Right atrium auricular region (tissue), 2 donors: Measurements from ENCODE around the gene RAVER2. TPM values are rescaled to one million over a fixed set of nuclear protein-coding genes. Genes with fewer than 3 reads are reported as not detected.
"Not testable (repeated sequence)": the region's sequence is repeated elsewhere in the genome, so short reads cannot be mapped to it uniquely, and the experiment has no call there.

Experiments
- DNase-seq: peaks from one replicate; pipeline ENCODE4 v3.0.0-alpha.2; 2019; ENCODE audit warnings: low spot score
- H3K27ac ChIP-seq, 2 donors: fragments of 200-600 bp; sonication (generic); 1 replicate in 1 of 2; 2 replicates in 1 of 2; pipeline ENCODE4 v1.5.1; 2016 to 2019
- H3K27me3 ChIP-seq, 2 donors: fragments of 200-600 bp; sonication (generic); one replicate each; pipeline versions ENCODE4 v1.5.1 to v1.6.0; 2017 to 2019
- H3K36me3 ChIP-seq: fragments of 200-600 bp; sonication (generic); one replicate; pipeline ENCODE4 v1.5.1; 2016
- H3K4me1 ChIP-seq, 2 donors: fragments of 200-600 bp; sonication (generic); one replicate each; pipeline versions ENCODE4 v1.5.1 to v1.6.0; 2017 to 2019
- H3K4me3 ChIP-seq, 2 donors: fragments of 200-600 bp; sonication (generic); 1 replicate in 1 of 2; 2 replicates in 1 of 2; pipeline ENCODE4 v1.5.1; 2017 to 2019; ENCODE audit warnings: mild to moderate bottlenecking in 1 of 2, moderate library complexity in 1 of 2
- H3K9me3 ChIP-seq, 2 donors: fragments of 200-600 bp; sonication (generic); one replicate each; pipeline ENCODE4 v1.5.1; 2019
- total RNA-seq, 2 donors: library from RNA; depleted of rRNA; stranded (reverse); fragments of >200 nt; gene quantifications; one replicate each; pipeline ENCODE4 v1.1.0, GENCODE V29; 2016
- TF ChIP-seq, protein P1 (sequence below), 2 donors: fragments of 200-600 bp; sonication (generic); IDR thresholded peaks; one replicate each; pipeline ENCODE4 v1.5.1; 2019; ENCODE audit warnings: antibody characterized with exemption in 2 of 2

Gene RAVER2
- total RNA-seq, 2 donors from 2014 or later = 11.5 to 23.2 TPM

DNA sequence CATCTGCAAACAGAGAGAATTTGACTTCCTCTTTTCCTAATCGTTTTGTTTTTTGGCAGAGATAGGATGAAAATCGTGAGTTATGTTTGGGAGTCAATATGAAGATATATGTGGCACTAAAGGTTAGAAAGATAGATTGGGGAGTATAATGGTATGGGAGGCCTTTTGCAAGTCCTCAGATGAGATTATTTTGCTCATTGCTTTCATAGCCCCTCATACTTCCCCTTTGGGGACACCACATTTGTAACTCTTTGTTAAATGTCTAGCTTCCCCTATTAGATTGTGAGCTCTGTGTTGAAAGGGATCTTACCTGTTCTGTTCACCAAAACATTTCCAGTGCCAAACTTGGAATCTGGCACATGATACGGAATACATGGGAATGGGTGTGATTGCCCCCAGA lies 30.2 kb downstream of the RAVER2 start:
- Histone ChIP-seq H3K4me3 (no peak overlapping the region), H3K9me3 (peaks cover 0 to 9% of the 10 kb centered on the region in 2 donors), H3K27me3 (no peaks in the 10 kb centered on the region), H3K4me1 (no peaks in the 10 kb centered on the region), H3K27ac (no peak overlapping the region), H3K36me3 (no peaks in the 10 kb centered on the region)
- DNase-seq = no peak
- TF ChIP-seq, protein P1, sequence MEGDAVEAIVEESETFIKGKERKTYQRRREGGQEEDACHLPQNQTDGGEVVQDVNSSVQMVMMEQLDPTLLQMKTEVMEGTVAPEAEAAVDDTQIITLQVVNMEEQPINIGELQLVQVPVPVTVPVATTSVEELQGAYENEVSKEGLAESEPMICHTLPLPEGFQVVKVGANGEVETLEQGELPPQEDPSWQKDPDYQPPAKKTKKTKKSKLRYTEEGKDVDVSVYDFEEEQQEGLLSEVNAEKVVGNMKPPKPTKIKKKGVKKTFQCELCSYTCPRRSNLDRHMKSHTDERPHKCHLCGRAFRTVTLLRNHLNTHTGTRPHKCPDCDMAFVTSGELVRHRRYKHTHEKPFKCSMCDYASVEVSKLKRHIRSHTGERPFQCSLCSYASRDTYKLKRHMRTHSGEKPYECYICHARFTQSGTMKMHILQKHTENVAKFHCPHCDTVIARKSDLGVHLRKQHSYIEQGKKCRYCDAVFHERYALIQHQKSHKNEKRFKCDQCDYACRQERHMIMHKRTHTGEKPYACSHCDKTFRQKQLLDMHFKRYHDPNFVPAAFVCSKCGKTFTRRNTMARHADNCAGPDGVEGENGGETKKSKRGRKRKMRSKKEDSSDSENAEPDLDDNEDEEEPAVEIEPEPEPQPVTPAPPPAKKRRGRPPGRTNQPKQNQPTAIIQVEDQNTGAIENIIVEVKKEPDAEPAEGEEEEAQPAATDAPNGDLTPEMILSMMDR (IDR thresholded peaks at IDR 0.05) = no peak

DNA sequence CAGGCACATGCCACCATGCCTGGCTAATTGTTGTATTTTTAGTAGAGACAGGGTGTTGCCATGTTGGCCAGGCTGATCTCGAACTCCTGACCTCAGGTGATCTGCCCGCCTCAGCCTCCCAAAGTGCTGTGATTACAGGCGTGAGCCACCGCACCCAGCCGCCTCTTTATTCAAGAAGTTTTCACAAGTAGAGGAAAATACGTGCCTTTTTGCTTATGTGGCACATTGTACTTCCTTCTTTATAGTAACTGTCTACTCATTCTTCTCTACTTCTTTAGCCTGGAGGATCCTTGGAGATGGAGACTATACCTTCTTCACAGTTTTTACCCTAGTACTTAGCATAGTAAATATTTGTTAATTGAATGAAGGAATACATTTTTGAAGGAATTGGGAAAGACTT lies 37.2 kb downstream of the RAVER2 start:
- DNase-seq, H3K9me3 ChIP-seq, H3K27ac ChIP-seq, H3K4me1 ChIP-seq, H3K27me3 ChIP-seq, H3K36me3 ChIP-seq, H3K4me3 ChIP-seq: not testable (repeated sequence)

GRCh38 chr1:64782848-64783247 lies 38.0 kb downstream of the RAVER2 start:
- H3K27ac ChIP-seq, H3K27me3 ChIP-seq, H3K4me1 ChIP-seq, DNase-seq, H3K36me3 ChIP-seq, H3K4me3 ChIP-seq, H3K9me3 ChIP-seq: not testable (repeated sequence)

- no peak for DNase-seq
- TF ChIP-seq, protein P1 (IDR thresholded peaks at IDR 0.05) = no peak
These were observed 46.1 kb downstream of the RAVER2 start for GRCh38 chr1:64790832-64791487.

GRCh38 chr1:64798872-64799271 lies 54.0 kb downstream of the RAVER2 start:
- Histone ChIP-seq H3K4me1 (no peaks in the 10 kb centered on the region), H3K27ac (no peak overlapping the region), H3K27me3 (no peaks in the 10 kb centered on the region), H3K36me3 (no peaks in the 10 kb centered on the region), H3K4me3 (no peak overlapping the region), H3K9me3 (no peaks in the 10 kb centered on the region)
- no peak for DNase-seq
- TF ChIP-seq, protein P1 (IDR thresholded peaks at IDR 0.05) = no peak

More at GRCh38 chr1:64790832-64791487, 46.1 kb downstream of the RAVER2 start:
- no peaks in the 10 kb centered on the region for H3K36me3 ChIP-seq
- H3K4me1 ChIP-seq = no peaks in the 10 kb centered on the region
- peaks cover 0 to 20% of the 10 kb centered on the region in 2 donors for H3K9me3 ChIP-seq
- no peak overlapping the region for H3K4me3 ChIP-seq
- no peak overlapping the region for H3K27ac ChIP-seq
- no peaks in the 10 kb centered on the region for H3K27me3 ChIP-seq

- DNase-seq = no peak
- Histone ChIP-seq H3K27me3 (no peaks in the 10 kb centered on the region), H3K27ac (no peak overlapping the region), H3K9me3 (no peaks in the 10 kb centered on the region), H3K4me3 (no peak overlapping the region), H3K36me3 (no peaks in the 10 kb centered on the region), H3K4me1 (no peaks in the 10 kb centered on the region)
- TF ChIP-seq, protein P1 (IDR thresholded peaks at IDR 0.05) = no peak
These were observed 57.1 kb downstream of the RAVER2 start for GRCh38 chr1:64801851-64802523.

DNA sequence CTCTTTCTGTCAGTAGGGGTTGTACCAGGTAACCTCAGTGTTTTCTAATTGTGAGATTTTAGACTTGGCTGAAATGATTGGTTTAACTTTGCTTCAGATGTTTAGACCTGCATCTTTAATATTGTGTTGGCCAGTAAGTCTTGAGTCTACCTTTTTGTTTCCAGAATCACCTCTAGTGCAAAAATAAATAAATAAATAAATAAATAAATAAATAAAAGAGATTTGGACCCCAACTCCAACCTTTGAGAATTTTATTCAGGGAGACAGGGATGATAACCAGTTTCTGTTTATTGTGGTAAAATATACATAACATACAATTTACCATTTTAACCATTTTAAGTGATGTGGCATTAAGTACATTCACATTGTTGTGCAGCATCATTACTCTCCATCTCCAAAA lies 64.4 kb downstream of the RAVER2 start:
- H3K4me1 ChIP-seq = no peaks in the 10 kb centered on the region
- H3K36me3 ChIP-seq = no peaks in the 10 kb centered on the region
- H3K4me3 ChIP-seq = no peak overlapping the region
- H3K27me3 ChIP-seq = no peaks in the 10 kb centered on the region
- TF ChIP-seq, protein P1 (IDR thresholded peaks at IDR 0.05) = no peak
- no peaks in the 10 kb centered on the region for H3K9me3 ChIP-seq
- DNase-seq = no peak
- no peak overlapping the region for H3K27ac ChIP-seq
